ENCODE data around the gene SEC11C. TPM values are rescaled to one million over a fixed set of nuclear protein-coding genes. Genes with fewer than 3 reads are reported as not detected.

The SEC11C gene
- total and polyA plus RNA-seq, 9 of the 15 experiments (the other 6 are each of a cell fraction or from before 2014, with no cell fraction given): 22.0 to 71.3 (median 36.5) TPM

DNA sequence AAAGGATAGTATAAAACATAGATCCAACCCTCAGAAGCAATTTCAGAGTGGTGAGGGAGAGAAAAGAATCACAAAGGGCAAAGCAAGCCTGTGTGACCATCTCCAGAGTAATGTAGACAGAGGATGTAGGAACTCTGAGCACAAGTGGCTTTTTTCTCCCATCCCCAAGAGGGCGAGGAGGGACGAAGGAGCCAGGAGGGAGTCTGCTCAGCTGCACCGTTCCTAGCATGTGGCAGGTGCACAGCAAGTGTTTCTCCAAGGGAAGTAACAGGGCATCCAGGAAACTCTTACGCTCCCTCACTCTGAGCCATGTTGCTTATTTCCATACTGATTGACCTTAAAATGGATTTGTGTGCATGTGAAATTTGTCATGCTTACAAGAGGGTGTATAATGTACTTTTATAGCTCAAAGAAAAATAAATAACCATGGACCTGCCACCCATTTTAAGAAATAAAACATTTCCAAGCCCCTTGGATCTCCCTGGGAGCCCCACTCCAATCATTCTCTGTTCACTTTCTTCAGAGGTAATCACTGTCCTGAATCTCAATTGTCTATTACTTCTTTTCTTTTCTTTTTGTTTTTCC lies 37.8 kb upstream of the SEC11C start:
- WGBS (ENCODE audit: insufficient coverage, low coverage, missing lambda C conversion rate): 0% methylated on average over 4 of the region's 4 CpGs
- Histone ChIP-seq H3K9me1 (ENCODE audit: control insufficient read depth, insufficient read depth, low read length) (no peaks in the 10 kb centered on the region), H3K4me2 (ENCODE audit: insufficient read depth, low read length) (no peak overlapping the region), H4K20me1 (replicated peaks; ENCODE audit: control insufficient read depth, insufficient read depth, low read length) (no peaks in the 10 kb centered on the region), H3K4me1 (replicated peaks in 1 of 2; ENCODE audit: control insufficient read depth in 2 of 2, insufficient read depth in 2 of 2, low read length in 2 of 2) (no peaks in the 10 kb centered on the region), H3K27ac (ENCODE audit: extremely low read depth, low read depth, low read length) (no peak overlapping the region), H3K36me3 (ENCODE audit: control insufficient read depth, insufficient read depth, low read length) (no peaks in the 10 kb centered on the region), H3K9me3 (replicated peaks; ENCODE audit: control insufficient read depth, insufficient read depth, low read depth, low read length) (no peaks in the 10 kb centered on the region), H3K9ac (ENCODE audit: insufficient read depth in 1 of 2, low read depth in 2 of 2, low read length in 2 of 2) (no peak overlapping the region), H2AFZ (ENCODE audit: low read depth, low read length) (no peak overlapping the region), H3K27me3 (ENCODE audit: control insufficient read depth in 2 of 2, insufficient read depth in 2 of 2, low read length in 2 of 2) (no peaks in the 10 kb centered on the region), H3K79me2 (ENCODE audit: control insufficient read depth, insufficient read depth, low read length) (no peaks in the 10 kb centered on the region), H3K4me3 (no peak overlapping the region)
- ChIA-PET POLR2A (no interaction called here), CTCF (ENCODE audit: low intra/inter-chr PET ratio) (no interaction called here)
- FAIRE-seq (no peak), DNase-seq (ENCODE audit: extremely low read depth in 1 of 4, low spot score in 3 of 4) (no peak), ATAC-seq (no peak)
- no TSS peak for BruUV-seq (replicated peaks)
- intact Hi-C loops (cut with micrococcal nuclease): no loop called here
- TF ChIP-seq HOXB6 (CRISPR knock-in tag; IDR thresholded peaks at IDR 0.05; ENCODE audit: borderline replicate concordance): no peak
- TF ChIP-seq NBN (IDR thresholded peaks at IDR 0.05; ENCODE audit: low read depth): no peak
- no peak for TF ChIP-seq SREBF1 (IDR thresholded peaks at IDR 0.05; ENCODE audit: borderline replicate concordance, low read depth, low read length)
- TF ChIP-seq ZFP1 (CRISPR knock-in tag; IDR thresholded peaks at IDR 0.05): no peak
- no peak for TF ChIP-seq ZNF695 (CRISPR knock-in tag; IDR thresholded peaks at IDR 0.05)
- no peak for TF ChIP-seq RAD21 (CRISPR knock-in tag; conservative IDR thresholded peaks at IDR 0.05 in 1 of 2, IDR thresholded peaks at IDR 0.05 in 1 of 2)
- TF ChIP-seq PML (IDR thresholded peaks at IDR 0.05; ENCODE audit: low read length): no peak
- TF ChIP-seq FOXJ2 (tag; IDR thresholded peaks at IDR 0.05): no peak
- TF ChIP-seq HDAC2 (IDR thresholded peaks at IDR 0.05): no peak
- TF ChIP-seq HCFC1 (IDR thresholded peaks at IDR 0.05; ENCODE audit: low read depth, low read length): no peak
- TF ChIP-seq BDP1 (IDR thresholded peaks at IDR 0.05; ENCODE audit: insufficient read depth, insufficient read length): no peak
- in situ Hi-C loops (cut with MboI): no loop called here
